ENCODE data around the gene MIOX.

DNA sequence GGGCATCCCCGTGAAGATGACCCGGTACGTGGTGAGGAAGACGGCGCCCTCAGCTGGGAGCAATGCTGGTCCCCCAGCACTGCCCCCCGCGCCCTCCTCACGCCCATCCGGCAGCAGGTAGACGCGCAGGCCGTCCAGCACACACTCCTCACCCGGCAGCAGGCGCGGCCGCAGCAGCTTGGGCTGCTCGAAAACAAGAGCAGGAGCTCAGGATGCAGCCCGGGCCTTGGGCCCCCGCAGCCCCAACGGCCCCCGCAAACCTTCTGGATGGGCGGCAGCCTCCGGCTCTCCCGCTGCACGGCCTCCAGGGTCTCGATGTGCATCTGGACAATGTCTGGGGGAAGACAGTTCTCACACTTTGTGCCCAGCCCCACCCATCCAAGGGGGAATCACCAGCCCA, 25.1 kb upstream of the MIOX start:
- no peak for TF ChIP-seq SP1 (IDR thresholded peaks at IDR 0.05; ENCODE audit: low read depth)
- TF ChIP-seq, protein P1, sequence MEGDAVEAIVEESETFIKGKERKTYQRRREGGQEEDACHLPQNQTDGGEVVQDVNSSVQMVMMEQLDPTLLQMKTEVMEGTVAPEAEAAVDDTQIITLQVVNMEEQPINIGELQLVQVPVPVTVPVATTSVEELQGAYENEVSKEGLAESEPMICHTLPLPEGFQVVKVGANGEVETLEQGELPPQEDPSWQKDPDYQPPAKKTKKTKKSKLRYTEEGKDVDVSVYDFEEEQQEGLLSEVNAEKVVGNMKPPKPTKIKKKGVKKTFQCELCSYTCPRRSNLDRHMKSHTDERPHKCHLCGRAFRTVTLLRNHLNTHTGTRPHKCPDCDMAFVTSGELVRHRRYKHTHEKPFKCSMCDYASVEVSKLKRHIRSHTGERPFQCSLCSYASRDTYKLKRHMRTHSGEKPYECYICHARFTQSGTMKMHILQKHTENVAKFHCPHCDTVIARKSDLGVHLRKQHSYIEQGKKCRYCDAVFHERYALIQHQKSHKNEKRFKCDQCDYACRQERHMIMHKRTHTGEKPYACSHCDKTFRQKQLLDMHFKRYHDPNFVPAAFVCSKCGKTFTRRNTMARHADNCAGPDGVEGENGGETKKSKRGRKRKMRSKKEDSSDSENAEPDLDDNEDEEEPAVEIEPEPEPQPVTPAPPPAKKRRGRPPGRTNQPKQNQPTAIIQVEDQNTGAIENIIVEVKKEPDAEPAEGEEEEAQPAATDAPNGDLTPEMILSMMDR (IDR thresholded peaks at IDR 0.05 in 2 of 3, conservative IDR thresholded peaks at IDR 0.05 in 1 of 3; ENCODE audit: borderline replicate concordance in 1 of 3, insufficient read depth in 1 of 3, low read depth in 2 of 3, low read length in 2 of 3): no peak
- TF ChIP-seq, protein P2, sequence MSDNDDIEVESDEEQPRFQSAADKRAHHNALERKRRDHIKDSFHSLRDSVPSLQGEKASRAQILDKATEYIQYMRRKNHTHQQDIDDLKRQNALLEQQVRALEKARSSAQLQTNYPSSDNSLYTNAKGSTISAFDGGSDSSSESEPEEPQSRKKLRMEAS (IDR thresholded peaks at IDR 0.05): no peak
